Transverse colon (tissue), 4 donors: ENCODE measurements around the gene CNNM2. TPM values are rescaled to one million over a fixed set of nuclear protein-coding genes. Genes with fewer than 3 reads are reported as not detected.

Source experiments
- DNase-seq: peaks from one replicate; pipeline ENCODE4 v3.0.0-alpha.2; 2019
- H3K27ac ChIP-seq, 4 donors: fragments of 200-600 bp; sonication (generic); 2 replicates each; pipeline ENCODE4 v1.5.1; 2016 to 2018; ENCODE audit warnings: inconsistent platforms in 4 of 4
- H3K27me3 ChIP-seq: fragments of 200-600 bp; sonication (generic); 2 replicates; pipeline ENCODE4 v1.5.1; 2017; ENCODE audit warnings: inconsistent platforms
- H3K36me3 ChIP-seq, 4 donors: fragments of 200-600 bp; sonication (generic); 2 replicates each; pipeline ENCODE4 v1.5.1; 2017 to 2019; ENCODE audit warnings: inconsistent platforms in 4 of 4
- H3K4me1 ChIP-seq, 4 donors: fragments of 200-600 bp; sonication (generic); 2 replicates each; pipeline ENCODE4 v1.5.1; 2017 to 2020; ENCODE audit warnings: inconsistent platforms in 4 of 4
- H3K4me3 ChIP-seq, 4 donors: fragments of 200-600 bp; sonication (generic); 1 replicate in 1 of 4; 2 replicates in 3 of 4; pipeline versions ENCODE4 v1.5.1 to v1.6.1; 2017 to 2019; ENCODE audit warnings: inconsistent platforms in 4 of 4
- H3K9me3 ChIP-seq, 2 donors: fragments of 200-600 bp; sonication (generic); 2 replicates each; pipeline ENCODE4 v1.5.1; 2017 to 2019; ENCODE audit warnings: inconsistent platforms in 2 of 2
- EP300 ChIP-seq: sonication (generic); formaldehyde crosslinking; IDR thresholded peaks from one replicate; pipeline ENCODE4 v1.6.1; 2017; ENCODE audit warnings: antibody characterized with exemption, low read depth
- POLR2A ChIP-seq: fragments of 450-650 bp; IDR thresholded peaks from one replicate; pipeline ENCODE4 v1.6.1; 2016; ENCODE audit warnings: antibody characterized with exemption, mild to moderate bottlenecking, moderate library complexity
- POLR2AphosphoS5 ChIP-seq, 3 donors: sonication (generic); formaldehyde crosslinking; IDR thresholded peaks; one replicate each; pipeline ENCODE4 v1.6.1; 2016; ENCODE audit warnings: antibody characterized with exemption in 3 of 3
- WGBS, 2 donors: methylation state at CpG; one replicate each; pipeline ENCODE4 v1.1.5; 2018; ENCODE audit warnings: low coverage in 1 of 2; 5-methylcytosine and 5-hydroxymethylcytosine counted together
- in situ Hi-C, 4 donors: fragments of 200-750 bp; cut with MboI; loops; one replicate each; pipeline versions ENCODE4 v1.15.0 to v1.15.1; 2017; ENCODE audit warnings: low sequenced_read_pairs in 3 of 4, low pct_ligation_motif_present in 1 of 4, low pct_unique_long_range_greater_than_20kb in 1 of 4
- intact Hi-C: fragments of 100-400 bp; cut with DNase I; formaldehyde crosslinking; loops from one replicate; pipeline ENCODE4 v1.15.1; 2023; ENCODE audit warnings: low total_unique reads
- total RNA-seq, 4 donors: library from RNA; depleted of rRNA; stranded (reverse); fragments of >200 nt; gene quantifications; one replicate each; pipeline ENCODE4 v1.1.0, GENCODE V29; 2016
- TF ChIP-seq, protein P1 (sequence below), 5 experiments: fragments of 200-600 bp in 3 of 5; fragments of 450-650 bp in 2 of 5; sonication (generic) in 3 of 5; IDR thresholded peaks; 1 replicate in 2 of 5; 2 replicates in 3 of 5; pipeline ENCODE4 v1.5.1; 2016 to 2017; ENCODE audit warnings: antibody characterized with exemption in 5 of 5, inconsistent platforms in 3 of 5, mild to moderate bottlenecking in 2 of 5, moderate library complexity in 1 of 5

The CNNM2 gene
- total RNA-seq, 4 donors from 2014 or later: 48.0 to 144 (median 100) TPM

DNA sequence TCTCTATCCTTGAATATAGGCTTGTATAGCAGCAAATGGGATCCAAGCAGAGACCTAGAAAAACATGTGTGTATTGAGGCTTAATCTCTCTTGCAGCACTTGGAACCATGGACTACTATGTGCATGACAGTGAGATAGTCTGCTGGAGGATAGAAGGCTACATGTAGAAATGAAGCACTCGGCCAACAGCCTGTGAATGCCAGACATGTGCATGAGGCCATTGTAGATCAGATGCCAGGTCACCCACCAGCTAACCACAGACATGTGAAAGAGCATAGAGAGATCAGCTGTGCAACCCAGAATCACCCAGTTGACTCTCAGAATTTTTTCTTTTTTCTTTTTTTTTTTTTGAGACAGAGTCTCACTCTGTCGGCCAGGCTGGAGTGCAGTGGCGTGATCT, 184.1 kb downstream of the CNNM2 start:
- Histone ChIP-seq H3K27ac (no peak overlapping the region), H3K4me3 (no peak overlapping the region), H3K27me3 (no peaks in the 10 kb centered on the region), H3K4me1 (no peaks in the 10 kb centered on the region), H3K36me3 (peaks cover 0 to 62% (median 17%) of the 10 kb centered on the region in 4 donors), H3K9me3 (no peaks in the 10 kb centered on the region)
- 93 to 100% methylated on average over 2 to 3 of the region's 3 CpGs for WGBS, 2 donors
- no peak for TF ChIP-seq POLR2AphosphoS5 (IDR thresholded peaks at IDR 0.05)
- no peak for TF ChIP-seq EP300
- TF ChIP-seq POLR2A: no peak
- TF ChIP-seq, protein P1, sequence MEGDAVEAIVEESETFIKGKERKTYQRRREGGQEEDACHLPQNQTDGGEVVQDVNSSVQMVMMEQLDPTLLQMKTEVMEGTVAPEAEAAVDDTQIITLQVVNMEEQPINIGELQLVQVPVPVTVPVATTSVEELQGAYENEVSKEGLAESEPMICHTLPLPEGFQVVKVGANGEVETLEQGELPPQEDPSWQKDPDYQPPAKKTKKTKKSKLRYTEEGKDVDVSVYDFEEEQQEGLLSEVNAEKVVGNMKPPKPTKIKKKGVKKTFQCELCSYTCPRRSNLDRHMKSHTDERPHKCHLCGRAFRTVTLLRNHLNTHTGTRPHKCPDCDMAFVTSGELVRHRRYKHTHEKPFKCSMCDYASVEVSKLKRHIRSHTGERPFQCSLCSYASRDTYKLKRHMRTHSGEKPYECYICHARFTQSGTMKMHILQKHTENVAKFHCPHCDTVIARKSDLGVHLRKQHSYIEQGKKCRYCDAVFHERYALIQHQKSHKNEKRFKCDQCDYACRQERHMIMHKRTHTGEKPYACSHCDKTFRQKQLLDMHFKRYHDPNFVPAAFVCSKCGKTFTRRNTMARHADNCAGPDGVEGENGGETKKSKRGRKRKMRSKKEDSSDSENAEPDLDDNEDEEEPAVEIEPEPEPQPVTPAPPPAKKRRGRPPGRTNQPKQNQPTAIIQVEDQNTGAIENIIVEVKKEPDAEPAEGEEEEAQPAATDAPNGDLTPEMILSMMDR (IDR thresholded peaks at IDR 0.05): no peak
- no peak for DNase-seq
- in situ Hi-C loops (loop anchor here in 1 of 4 donors (25.0 kb wide), 1 partner anchor 135 kb away; the partner anchor contains the start of gene RPEL1), intact Hi-C loops (no loop called here)

DNA sequence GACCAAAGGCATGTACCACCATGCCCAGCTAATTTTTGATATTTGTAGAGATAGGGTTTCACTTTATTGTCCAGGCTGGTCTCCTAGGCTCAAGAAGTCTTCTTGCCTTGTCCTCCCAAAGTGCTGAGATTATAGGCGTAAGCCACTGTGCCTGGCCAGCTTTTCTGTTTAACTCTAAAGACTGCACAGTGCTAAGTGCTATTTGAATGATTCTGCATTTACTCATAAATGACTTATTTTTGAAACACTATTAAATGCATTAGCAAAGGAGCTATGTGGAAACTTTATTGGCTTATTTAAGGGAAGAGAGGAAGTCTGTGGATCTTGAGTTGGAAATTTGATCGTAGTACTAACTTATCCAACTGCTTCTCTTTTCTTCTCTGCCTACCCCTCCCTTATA, 185.9 kb downstream of the CNNM2 start:
- DNase-seq: no peak
- H3K9me3 ChIP-seq: no peaks in the 10 kb centered on the region
- intact Hi-C loops: no loop called here
- H3K27ac ChIP-seq: no peak overlapping the region
- in situ Hi-C loops: loop anchor here in 1 of 4 donors (25.0 kb wide), 1 partner anchor 133 kb away; the partner anchor contains the start of gene RPEL1
- no peaks in the 10 kb centered on the region for H3K4me1 ChIP-seq
- no peak overlapping the region for H3K4me3 ChIP-seq
- peaks cover 0 to 65% (median 13%) of the 10 kb centered on the region in 4 donors for H3K36me3 ChIP-seq
- H3K27me3 ChIP-seq: no peaks in the 10 kb centered on the region
- 89 to 96% methylated on average over 2 of the region's 2 CpGs for WGBS, 2 donors
- TF ChIP-seq POLR2AphosphoS5 (IDR thresholded peaks at IDR 0.05) (no peak), EP300 (no peak), POLR2A (no peak)
- TF ChIP-seq, protein P1 (IDR thresholded peaks at IDR 0.05): no peak

DNA sequence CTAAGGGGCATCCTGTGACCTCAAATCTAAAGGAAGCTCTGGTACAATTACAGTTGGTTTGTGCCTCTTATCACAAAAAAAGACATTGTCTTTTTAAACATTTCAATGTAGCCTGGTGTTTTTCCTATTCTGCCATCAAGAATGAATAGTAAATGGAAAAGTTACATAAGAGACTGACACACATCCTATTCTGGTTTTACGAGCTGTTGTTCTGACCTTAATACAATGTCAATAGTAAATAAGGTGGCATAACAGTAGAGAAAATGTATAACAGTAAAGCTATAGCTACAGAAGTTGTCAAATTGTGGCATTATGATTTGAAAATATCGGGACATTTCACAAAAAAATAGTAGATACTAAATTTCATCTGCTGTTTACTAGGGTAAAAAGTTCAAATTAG, 186.6 kb downstream of the CNNM2 start:
- H3K4me3 ChIP-seq: no peak overlapping the region
- no peak for DNase-seq
- no peaks in the 10 kb centered on the region for H3K4me1 ChIP-seq
- in situ Hi-C loops: loop anchor here in 1 of 4 donors (25.0 kb wide), 1 partner anchor 133 kb away; the partner anchor contains the start of gene RPEL1
- 39 to 42% methylated on average over 2 of the region's 2 CpGs for WGBS, 2 donors
- peaks cover 0 to 57% (median 13%) of the 10 kb centered on the region in 4 donors for H3K36me3 ChIP-seq
- no peaks in the 10 kb centered on the region for H3K9me3 ChIP-seq
- intact Hi-C loops: no loop called here
- TF ChIP-seq POLR2AphosphoS5 (IDR thresholded peaks at IDR 0.05) (no peak), EP300 (no peak), POLR2A (no peak)
- TF ChIP-seq, protein P1 (IDR thresholded peaks at IDR 0.05): no peak
- no peak overlapping the region for H3K27ac ChIP-seq
- no peaks in the 10 kb centered on the region for H3K27me3 ChIP-seq

DNA sequence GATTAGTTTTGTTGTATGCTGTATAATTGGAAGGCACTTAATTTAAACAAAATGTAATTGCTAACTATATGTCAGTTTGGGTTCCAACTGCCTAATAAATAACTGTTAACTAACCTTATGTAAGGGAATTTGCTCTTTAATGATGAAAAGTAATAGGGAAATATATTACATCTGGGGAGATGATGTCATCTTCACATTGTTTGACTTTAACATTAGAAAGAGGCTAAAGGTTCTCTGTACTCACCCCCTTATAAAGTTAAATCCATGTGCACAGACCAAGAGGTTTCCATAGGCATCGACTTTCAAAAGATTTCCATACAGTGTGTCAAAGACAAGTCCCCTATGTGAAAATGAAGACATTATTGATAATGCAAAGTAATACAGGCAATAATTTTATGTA, 187.4 kb downstream of the CNNM2 start:
- WGBS, 2 donors: 85 to 100% methylated on average over 1 of the region's 1 CpG
- intact Hi-C loops: no loop called here
- H3K36me3 ChIP-seq: peaks cover 0 to 50% (median 12%) of the 10 kb centered on the region in 4 donors
- no peak for DNase-seq
- in situ Hi-C loops: loop anchor here in 1 of 4 donors (25.0 kb wide), 1 partner anchor 132 kb away; the partner anchor contains the start of gene RPEL1
- peaks cover 0 to 6% (median 2%) of the 10 kb centered on the region in 4 donors for H3K4me1 ChIP-seq
- no peak for TF ChIP-seq EP300
- no peak for TF ChIP-seq POLR2A
- TF ChIP-seq POLR2AphosphoS5 (IDR thresholded peaks at IDR 0.05): no peak
- TF ChIP-seq, protein P1 (IDR thresholded peaks at IDR 0.05): no peak
- H3K27ac ChIP-seq: no peak overlapping the region
- H3K9me3 ChIP-seq: no peaks in the 10 kb centered on the region
- no peaks in the 10 kb centered on the region for H3K27me3 ChIP-seq
- no peak overlapping the region for H3K4me3 ChIP-seq
